ENCODE results near the gene JAML.

GRCh38 chr11:118148856-118149255 lies 76.0 kb downstream of the JAML start:
- TF ChIP-seq CTCF (IDR thresholded peaks at IDR 0.05), result no peak
- no peak for TF ChIP-seq POLR2AphosphoS5 (IDR thresholded peaks at IDR 0.05)
